OCI-LY1 (cell line): ENCODE results near the gene LHX6.

ENCODE experiments used
- EZH2 ChIP-seq: fragments of 200-600 bp; sonication (generic), shearing (Covaris generic); IDR thresholded peaks from 2 replicates; pipeline ENCODE4 v1.8.0; 2017; ENCODE audit warnings: borderline replicate concordance, mixed run types, mild to moderate bottlenecking, antibody characterized with exemption, low read length, moderate library complexity, mixed read lengths
- TF ChIP-seq, protein P1 (sequence below): fragments of 200-600 bp; sonication (generic), shearing (Covaris generic); IDR thresholded peaks from 2 replicates; pipeline ENCODE4 v1.5.1; 2017; ENCODE audit warnings: mild to moderate bottlenecking, antibody characterized with exemption, low read length, moderate library complexity, mixed read lengths

GRCh38 chr9:122222791-122223190 is 6.0 kb downstream of the LHX6 start:
- TF ChIP-seq, protein P1, sequence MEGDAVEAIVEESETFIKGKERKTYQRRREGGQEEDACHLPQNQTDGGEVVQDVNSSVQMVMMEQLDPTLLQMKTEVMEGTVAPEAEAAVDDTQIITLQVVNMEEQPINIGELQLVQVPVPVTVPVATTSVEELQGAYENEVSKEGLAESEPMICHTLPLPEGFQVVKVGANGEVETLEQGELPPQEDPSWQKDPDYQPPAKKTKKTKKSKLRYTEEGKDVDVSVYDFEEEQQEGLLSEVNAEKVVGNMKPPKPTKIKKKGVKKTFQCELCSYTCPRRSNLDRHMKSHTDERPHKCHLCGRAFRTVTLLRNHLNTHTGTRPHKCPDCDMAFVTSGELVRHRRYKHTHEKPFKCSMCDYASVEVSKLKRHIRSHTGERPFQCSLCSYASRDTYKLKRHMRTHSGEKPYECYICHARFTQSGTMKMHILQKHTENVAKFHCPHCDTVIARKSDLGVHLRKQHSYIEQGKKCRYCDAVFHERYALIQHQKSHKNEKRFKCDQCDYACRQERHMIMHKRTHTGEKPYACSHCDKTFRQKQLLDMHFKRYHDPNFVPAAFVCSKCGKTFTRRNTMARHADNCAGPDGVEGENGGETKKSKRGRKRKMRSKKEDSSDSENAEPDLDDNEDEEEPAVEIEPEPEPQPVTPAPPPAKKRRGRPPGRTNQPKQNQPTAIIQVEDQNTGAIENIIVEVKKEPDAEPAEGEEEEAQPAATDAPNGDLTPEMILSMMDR: no peak
- no peak for TF ChIP-seq EZH2
